Dermis blood vessel endothelial cell (primary cell): Measurements from ENCODE around the gene FAM20C. TPM values are rescaled to one million over a fixed set of nuclear protein-coding genes. Genes with fewer than 3 reads are reported as not detected.
A peak's percentile ranks its signal among the peaks of the same experiment; 100 is the strongest.
"Not testable (repeated sequence)": the region's sequence is repeated elsewhere in the genome, so short reads cannot be mapped to it uniquely, and the experiment has no call there.

ENCODE experiments used
- DNase-seq: peaks from one replicate; pipeline ENCODE4 v3.0.0; 2010
- total RNA-seq: library from RNA; depleted of rRNA; stranded (reverse); fragments of >200 nt; gene quantifications from 2 replicates; pipeline ENCODE4 v1.2.3, GENCODE V29; 2014

FAM20C gene
- total RNA-seq, 1 donor from 2014 or later, result 4.6 TPM

GRCh38 chr7:230274-230673 is 37.9 kb downstream of the FAM20C start:
- DNase-seq, result no peak

GRCh38 chr7:231030-231857 is 38.9 kb downstream of the FAM20C start:
- DNase-seq, result no peak

- DNase-seq, result no peak
Measured at GRCh38 chr7:231858-232246, 39.5 kb downstream of the FAM20C start.

GRCh38 chr7:232410-233248 is 40.3 kb downstream of the FAM20C start:
- peak; percentile 12 for DNase-seq

DNA sequence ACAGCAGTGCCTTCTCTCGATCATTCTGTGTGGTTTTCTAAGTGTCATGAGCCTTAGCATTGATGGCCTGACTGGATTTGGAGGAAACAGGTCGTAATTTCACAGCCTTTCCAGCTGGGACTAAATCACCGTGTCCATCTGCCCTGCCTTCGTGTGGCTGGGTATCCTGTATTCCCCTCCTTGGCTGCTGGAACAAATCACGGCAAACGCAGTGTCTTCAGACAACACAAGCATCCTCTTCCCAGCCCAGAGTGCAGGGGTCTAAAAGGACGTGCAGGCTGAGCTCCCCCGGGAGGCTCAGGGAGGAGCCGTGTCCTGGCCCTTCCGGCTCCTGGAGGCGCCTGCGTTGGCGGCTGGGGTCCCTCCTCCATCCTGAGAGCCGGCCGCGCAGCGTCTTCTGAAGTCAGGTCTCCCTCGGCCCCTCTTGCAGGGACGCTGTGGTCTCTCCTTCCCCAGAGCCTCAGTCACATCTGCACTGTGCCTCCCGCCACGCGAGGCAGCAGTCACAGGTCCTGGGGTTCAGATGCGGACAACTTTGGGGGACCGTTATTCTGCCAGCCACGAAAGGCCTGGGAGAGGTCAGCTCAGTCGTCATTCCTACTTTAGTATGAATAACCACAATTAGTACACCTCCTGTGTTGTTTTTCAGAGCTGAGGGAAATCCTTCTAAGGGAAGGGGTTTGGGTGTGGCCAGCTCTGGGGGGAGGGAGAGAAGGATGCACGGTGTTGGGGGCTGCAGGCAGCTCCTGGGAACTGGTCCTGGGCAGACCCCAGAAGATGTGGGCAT is 41.1 kb downstream of the FAM20C start:
- DNase-seq, result peak; percentile 25

DNA sequence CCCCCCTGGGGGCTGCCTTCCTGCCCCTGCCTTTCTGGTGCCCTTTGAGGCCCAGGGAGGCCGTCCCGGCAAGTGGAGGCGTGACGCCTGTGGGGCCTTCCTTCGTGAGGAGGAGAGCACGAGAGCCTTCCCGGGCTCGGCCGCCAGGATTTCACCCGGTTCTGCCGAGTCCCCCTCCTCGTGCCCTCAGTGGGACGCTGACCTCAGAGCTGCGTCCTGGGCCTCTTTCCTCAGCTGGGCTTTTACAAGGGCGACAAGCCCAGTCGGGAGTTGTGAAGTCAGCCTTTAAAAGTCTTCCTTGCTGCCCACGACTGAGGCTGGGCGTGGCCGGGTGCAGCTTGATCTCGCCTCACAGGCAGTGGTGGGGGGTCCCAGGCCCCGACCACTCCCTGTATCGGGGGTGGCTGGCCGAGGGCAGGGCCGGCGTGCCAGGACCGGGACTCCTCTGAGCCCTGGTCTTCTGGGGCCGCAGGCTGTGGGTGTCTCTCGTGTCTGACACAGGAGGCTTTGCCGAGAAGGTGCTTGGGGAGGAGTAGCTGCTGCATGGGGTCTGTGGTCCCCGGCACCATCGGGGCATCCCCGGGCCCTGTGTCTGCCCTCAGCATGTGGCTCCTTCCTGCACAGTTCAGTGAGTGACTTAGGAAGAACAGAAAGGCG is 41.8 kb downstream of the FAM20C start:
- no peak for DNase-seq

GRCh38 chr7:234708-235553 is 42.6 kb downstream of the FAM20C start:
- DNase-seq, result no peak

GRCh38 chr7:235576-236395 is 43.4 kb downstream of the FAM20C start:
- DNase-seq, result no peak

GRCh38 chr7:236967-237366 is 44.6 kb downstream of the FAM20C start:
- no peak for DNase-seq

GRCh38 chr7:237385-237784 is 45.0 kb downstream of the FAM20C start:
- DNase-seq, result no peak

GRCh38 chr7:240146-240676 is 47.8 kb downstream of the FAM20C start:
- no peak for DNase-seq

GRCh38 chr7:240887-241421 is 48.6 kb downstream of the FAM20C start:
- DNase-seq, result peak; percentile 63

GRCh38 chr7:241513-241912 is 49.1 kb downstream of the FAM20C start:
- no peak for DNase-seq

GRCh38 chr7:242826-243579 is 50.6 kb downstream of the FAM20C start:
- not testable (repeated sequence) for DNase-seq

- DNase-seq, result not testable (repeated sequence)
Measured at GRCh38 chr7:243580-243978, 51.2 kb downstream of the FAM20C start.

- DNase-seq, result no peak
Measured at GRCh38 chr7:244974-245373, 52.6 kb downstream of the FAM20C start.

DNA sequence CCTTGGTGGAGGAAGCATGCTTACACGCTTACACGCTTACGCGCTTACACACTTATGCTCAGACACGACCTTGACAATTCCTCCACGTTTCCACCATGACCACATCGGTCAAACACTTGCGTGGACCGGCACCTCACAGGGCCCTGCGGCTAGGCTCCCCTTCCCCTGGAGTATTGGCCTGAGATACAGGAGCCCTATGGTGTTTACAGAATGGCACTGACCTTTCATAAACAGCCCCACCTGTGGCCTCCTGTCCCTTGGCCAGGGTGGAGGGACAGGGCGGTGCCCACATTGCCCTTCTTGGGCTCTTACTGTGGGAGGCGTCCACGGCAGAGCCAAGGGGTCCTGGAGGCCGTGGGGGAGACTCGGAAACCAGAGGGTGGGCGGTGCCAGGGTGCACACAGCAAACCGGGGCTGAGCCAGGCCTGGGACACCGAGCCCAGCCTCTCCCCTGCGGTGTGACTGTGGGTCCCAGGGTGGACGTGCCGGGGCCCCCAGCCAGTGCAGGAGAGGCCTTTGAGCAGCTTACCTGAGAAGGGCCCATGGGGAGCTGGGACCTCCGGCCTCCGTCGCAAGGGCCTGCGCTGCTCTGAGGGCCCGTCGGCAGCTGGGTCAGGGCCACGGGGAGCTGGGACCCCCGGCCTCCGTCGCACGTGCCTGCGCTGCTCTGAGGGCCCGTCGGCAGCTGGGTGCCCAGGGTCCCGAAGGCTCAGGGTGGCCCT is 53.4 kb downstream of the FAM20C start:
- DNase-seq, result no peak

- DNase-seq, result no peak
Measured at GRCh38 chr7:246451-246850, 54.1 kb downstream of the FAM20C start.

- no peak for DNase-seq
Measured at GRCh38 chr7:247181-247580, 54.8 kb downstream of the FAM20C start.
